Right renal pelvis (tissue), 4 donors: ENCODE data around the gene SLC9A6. TPM values are rescaled to one million over a fixed set of nuclear protein-coding genes. Genes with fewer than 3 reads are reported as not detected.
"Not testable (repeated sequence)": the region's sequence is repeated elsewhere in the genome, so short reads cannot be mapped to it uniquely, and the experiment has no call there.

ENCODE experiments used
- DNase-seq, 4 donors: peaks; one replicate each; pipeline ENCODE4 v3.0.0-alpha.2; 2013; ENCODE audit warnings: low read depth in 4 of 4, low spot score in 3 of 4, missing footprints in 1 of 4
- polyA plus RNA-seq, 4 donors: library from polyadenylated mRNA; unstranded; fragments of 120-200 nt; gene quantifications; one replicate each; pipeline ENCODE4 v1.2.1, GENCODE V29; 2013; ENCODE audit not compliant: insufficient read length in 4 of 4

SLC9A6 gene
- polyA plus RNA-seq, 4 donors = 14.6 to 21.4 (median 18.1) TPM

- DNase-seq = peak in 2 of 4 donors; percentile 16 to 46
Measured at GRCh38 chrX:136028383-136028984, 43.2 kb downstream of the SLC9A6 start.

DNA sequence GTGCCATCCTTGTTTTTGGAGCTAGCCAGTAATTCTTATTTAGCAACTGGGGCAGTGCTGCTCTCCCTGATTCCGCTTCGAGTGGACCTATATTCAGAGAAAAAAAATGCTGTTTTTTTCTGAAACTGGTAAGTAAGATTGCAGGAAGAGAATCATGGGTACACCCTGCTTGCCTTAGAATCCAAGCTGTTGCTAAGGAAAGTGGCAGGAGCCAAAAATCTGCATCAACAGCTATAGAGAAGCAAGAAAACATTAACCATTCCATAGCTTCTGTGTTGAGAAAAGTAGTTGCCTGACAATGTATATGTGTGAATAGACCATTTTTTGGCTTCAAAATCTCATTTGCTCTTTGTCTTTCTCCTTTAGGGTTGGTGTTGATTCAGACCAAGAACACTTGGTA is 44.5 kb downstream of the SLC9A6 start:
- DNase-seq = no peak

- DNase-seq = no peak
Measured at GRCh38 chrX:136030303-136031191, 45.3 kb downstream of the SLC9A6 start.

- DNase-seq = no peak
Measured at GRCh38 chrX:136031626-136032025, 46.4 kb downstream of the SLC9A6 start.

DNA sequence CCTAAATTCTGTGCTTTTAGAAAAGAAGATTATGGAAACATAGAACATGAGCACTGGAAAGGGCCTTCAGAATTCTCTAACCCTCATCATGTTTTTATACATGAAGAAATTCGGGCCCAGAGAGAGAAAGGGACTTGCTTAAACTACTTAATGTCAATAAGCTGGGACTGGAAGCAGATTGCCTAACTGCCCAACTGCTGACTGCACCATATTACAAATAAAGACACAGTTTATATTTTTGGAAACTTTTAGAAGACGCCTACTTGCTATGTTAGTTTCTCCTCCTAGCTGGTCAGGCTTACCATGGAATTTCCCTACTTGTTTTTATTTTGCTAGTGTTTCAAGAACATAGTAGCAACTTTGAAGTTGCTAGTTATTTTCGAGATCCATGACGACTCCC is 47.1 kb downstream of the SLC9A6 start:
- no peak for DNase-seq

- no peak for DNase-seq
Measured at GRCh38 chrX:136034668-136035067, 49.4 kb downstream of the SLC9A6 start.

- DNase-seq = no peak
Measured at GRCh38 chrX:136035663-136036062, 50.4 kb downstream of the SLC9A6 start.

GRCh38 chrX:136039485-136039884 is 54.2 kb downstream of the SLC9A6 start:
- DNase-seq = no peak

GRCh38 chrX:136039968-136040367 is 54.7 kb downstream of the SLC9A6 start:
- DNase-seq = no peak

GRCh38 chrX:136041254-136041812 is 56.1 kb downstream of the SLC9A6 start:
- DNase-seq = no peak

- DNase-seq = no peak
Measured at GRCh38 chrX:136045008-136045407, 59.8 kb downstream of the SLC9A6 start.

GRCh38 chrX:136046295-136047015 is 61.2 kb downstream of the SLC9A6 start:
- no peak for DNase-seq

DNA sequence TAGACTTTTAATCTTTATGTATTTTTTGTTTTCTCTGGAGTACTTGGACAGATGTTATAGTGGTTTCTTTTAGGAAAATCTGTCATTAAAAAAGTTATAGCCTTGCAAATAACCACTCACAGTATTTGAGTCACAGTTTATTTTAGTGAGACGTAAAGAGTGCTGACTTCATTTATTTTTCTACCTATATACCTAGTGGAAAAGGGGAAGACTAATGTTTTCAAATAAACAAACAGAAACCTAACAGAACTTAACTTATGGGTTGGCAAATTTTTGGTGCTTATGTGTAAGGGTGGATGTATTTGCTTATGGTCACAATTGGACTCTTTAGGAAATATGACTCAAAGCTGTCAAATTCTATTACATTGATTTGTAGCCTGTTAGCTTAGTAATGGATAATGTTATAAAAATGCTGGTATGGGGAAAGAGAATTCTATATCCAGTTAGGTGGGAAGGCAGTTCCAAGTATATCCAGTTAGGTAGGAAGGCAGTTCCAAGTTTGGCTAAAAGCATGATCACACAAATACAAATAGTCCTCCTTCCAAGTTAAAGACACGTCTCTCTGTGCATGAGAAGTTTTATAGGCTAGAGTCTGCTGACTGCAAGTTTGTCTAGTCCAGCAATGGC is 61.9 kb downstream of the SLC9A6 start:
- no peak for DNase-seq

DNA sequence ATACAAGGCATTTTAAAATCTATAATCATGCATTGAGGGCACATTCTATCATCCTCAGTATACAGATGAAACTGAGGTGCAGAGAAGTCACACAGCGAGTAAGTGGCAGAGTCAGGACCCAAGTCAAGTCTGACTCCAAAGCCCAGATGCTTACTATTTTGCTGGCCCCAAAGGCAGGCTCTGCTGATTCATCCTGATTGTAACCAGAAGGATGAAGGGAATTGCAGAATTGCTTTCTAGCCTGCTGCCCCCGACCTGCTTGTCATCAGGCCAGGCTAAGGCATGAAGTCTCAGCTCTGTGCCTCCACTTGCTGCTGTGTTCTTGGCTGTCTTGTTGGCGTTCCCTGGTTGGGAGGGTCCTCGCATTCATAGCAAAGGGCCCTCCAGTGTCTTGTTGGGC is 62.7 kb downstream of the SLC9A6 start:
- no peak for DNase-seq

GRCh38 chrX:136048446-136048845 is 63.2 kb downstream of the SLC9A6 start:
- DNase-seq = no peak

DNA sequence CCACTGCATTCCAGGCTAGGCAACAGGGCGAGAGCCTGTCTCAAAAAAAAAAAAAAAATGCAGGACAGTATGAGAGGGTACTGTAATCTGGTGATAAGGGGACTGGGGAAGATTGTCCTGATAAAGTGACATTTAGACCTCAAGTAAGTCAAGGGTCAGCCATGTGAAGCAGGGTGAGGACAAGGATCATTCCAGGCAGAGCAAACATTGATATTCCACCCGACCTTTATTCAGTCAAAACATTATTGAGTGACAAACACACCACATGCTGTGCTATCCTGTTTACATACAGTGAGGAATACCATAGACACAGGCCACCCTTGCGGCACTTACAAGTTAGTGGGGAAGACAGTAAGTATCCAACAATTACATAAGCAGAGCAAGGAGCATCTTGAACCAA is 64.4 kb downstream of the SLC9A6 start:
- DNase-seq = no peak

- DNase-seq = not testable (repeated sequence)
Measured at GRCh38 chrX:136050875-136051274, 65.6 kb downstream of the SLC9A6 start.

DNA sequence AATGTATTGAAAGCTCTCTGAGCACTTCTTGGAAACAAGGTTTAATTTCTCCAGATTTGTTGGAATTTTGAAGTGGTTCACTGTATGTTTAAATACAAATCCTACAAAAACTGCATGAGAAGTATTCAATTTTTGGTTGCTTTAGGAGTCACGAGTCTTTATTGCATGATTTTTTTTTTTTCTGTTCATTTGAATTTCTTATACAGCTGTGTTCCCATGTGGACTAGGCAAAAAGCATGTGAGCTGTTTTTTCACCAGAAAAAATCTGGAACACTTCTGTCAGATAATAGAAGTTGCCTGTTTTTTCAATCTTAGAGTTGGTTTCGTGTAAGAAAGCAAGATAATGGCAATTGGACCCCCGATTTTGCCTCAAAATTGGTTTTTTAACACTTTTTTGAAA is 66.4 kb downstream of the SLC9A6 start:
- no peak for DNase-seq

DNA sequence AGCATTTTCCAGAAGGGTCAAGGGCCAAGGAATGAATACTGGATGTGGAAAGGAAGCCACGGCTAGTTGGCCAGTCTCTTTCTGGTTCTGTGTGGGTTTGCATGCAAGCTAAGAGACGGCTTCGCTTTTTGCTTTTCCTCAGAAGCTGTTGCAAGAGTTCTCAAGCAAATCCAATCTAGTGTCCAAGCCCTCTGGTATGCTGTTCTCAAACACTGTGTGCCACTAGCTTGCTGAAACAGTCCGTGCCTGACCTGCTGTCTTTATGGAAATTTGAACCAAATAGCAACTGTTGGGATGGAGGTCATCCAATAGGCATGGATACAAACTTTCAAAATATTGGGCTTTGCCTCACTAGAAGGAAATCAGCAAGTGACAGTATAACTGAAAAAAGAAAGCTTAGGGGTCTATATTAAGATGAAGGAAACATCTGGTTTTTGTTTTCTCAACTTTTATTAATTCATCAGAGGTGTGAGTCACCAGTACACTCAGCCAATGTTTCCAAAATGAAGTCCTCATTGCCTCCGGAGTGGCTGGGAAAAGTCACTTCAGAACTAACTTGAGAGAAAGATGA is 70.5 kb downstream of the SLC9A6 start:
- DNase-seq = no peak

DNA sequence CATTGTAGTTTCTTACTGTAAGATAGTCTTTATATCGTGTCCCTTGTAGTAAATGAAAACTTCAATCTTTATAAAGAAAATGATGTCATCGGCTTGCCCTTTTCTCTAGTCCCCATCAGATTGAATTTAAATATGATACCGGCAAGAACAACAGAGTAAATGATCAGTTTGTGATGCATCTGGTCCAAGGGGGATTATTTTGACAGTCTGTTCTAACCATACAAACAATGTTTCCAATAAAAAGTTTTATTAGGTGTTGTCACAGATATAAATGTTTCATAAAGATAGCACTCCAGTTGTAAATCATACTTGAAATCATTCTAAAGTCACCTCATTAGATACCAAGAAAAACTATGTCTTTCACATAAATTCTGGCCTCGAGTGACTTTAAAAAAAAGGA is 72.3 kb downstream of the SLC9A6 start:
- DNase-seq = no peak
